WERI-Rb-1 (cell line): ENCODE measurements around the gene EXD1.

Source experiments
- DNase-seq: peaks from one replicate; pipeline ENCODE4 v3.0.0-alpha.2; 2020
- H3K27ac ChIP-seq: fragments of 250-450 bp; sonication (Bioruptor Pico); 2 replicates; pipeline ENCODE4 v1.5.1; 2020; ENCODE audit warnings: mild to moderate bottlenecking, moderate library complexity
- H3K27me3 ChIP-seq: fragments of 250-450 bp; sonication (Bioruptor Pico); 2 replicates; pipeline ENCODE4 v1.5.1; 2021; ENCODE audit warnings: mild to moderate bottlenecking, low read depth, moderate library complexity; ENCODE audit not compliant: insufficient read depth, severe bottlenecking
- H3K36me3 ChIP-seq: fragments of 250-450 bp; sonication (Bioruptor Pico); 2 replicates; pipeline ENCODE4 v1.5.1; 2020; ENCODE audit warnings: mild to moderate bottlenecking, moderate library complexity
- H3K4me3 ChIP-seq: 2 replicates; pipeline ENCODE4 v1.5.1; 2011; ENCODE audit warnings: low read depth, mild to moderate bottlenecking, control low read depth, low read length
- H3K9me3 ChIP-seq: fragments of 250-450 bp; sonication (Bioruptor Pico); 2 replicates; pipeline ENCODE4 v1.5.1; 2021; ENCODE audit warnings: mild to moderate bottlenecking, moderate library complexity; ENCODE audit not compliant: severe bottlenecking
- CTCF ChIP-seq: IDR thresholded peaks from 2 replicates; pipeline ENCODE4 v1.5.1; 2011; ENCODE audit warnings: low read depth, mild to moderate bottlenecking, control low read depth, inconsistent platforms, low read length

EXD1 gene

GRCh38 chr15:41218851-41219250 lies 11.7 kb downstream of the EXD1 start:
- Histone ChIP-seq H3K9me3 (no peaks in the 10 kb centered on the region), H3K36me3 (no peaks in the 10 kb centered on the region), H3K4me3 (no peak overlapping the region), H3K27ac (no peak overlapping the region), H3K27me3 (no peaks in the 10 kb centered on the region)
- DNase-seq, result no peak
- no peak for TF ChIP-seq CTCF

- no peaks in the 10 kb centered on the region for H3K9me3 ChIP-seq
- H3K27me3 ChIP-seq, result no peaks in the 10 kb centered on the region
- H3K36me3 ChIP-seq, result no peaks in the 10 kb centered on the region
- no peak overlapping the region for H3K4me3 ChIP-seq
- no peak overlapping the region for H3K27ac ChIP-seq
- TF ChIP-seq CTCF, result no peak
- no peak for DNase-seq
Observed at GRCh38 chr15:41215708-41216107, 14.8 kb downstream of the EXD1 start.

GRCh38 chr15:41207687-41208448 lies 22.7 kb downstream of the EXD1 start:
- Histone ChIP-seq H3K9me3 (no peaks in the 10 kb centered on the region), H3K36me3 (no peaks in the 10 kb centered on the region), H3K27me3 (no peaks in the 10 kb centered on the region), H3K4me3 (no peak overlapping the region), H3K27ac (no peak overlapping the region)
- no peak for TF ChIP-seq CTCF
- no peak for DNase-seq

- Histone ChIP-seq H3K27me3 (no peaks in the 10 kb centered on the region), H3K9me3 (no peaks in the 10 kb centered on the region), H3K4me3 (no peak overlapping the region), H3K27ac (no peak overlapping the region), H3K36me3 (no peaks in the 10 kb centered on the region)
- DNase-seq, result no peak
- no peak for TF ChIP-seq CTCF
Observed at GRCh38 chr15:41205315-41205714, 25.2 kb downstream of the EXD1 start.

- DNase-seq, result no peak
- Histone ChIP-seq H3K27me3 (no peaks in the 10 kb centered on the region), H3K4me3 (no peak overlapping the region), H3K9me3 (no peaks in the 10 kb centered on the region), H3K36me3 (no peaks in the 10 kb centered on the region), H3K27ac (no peak overlapping the region)
- no peak for TF ChIP-seq CTCF
Observed at GRCh38 chr15:41203395-41203794, 27.2 kb downstream of the EXD1 start.

- Histone ChIP-seq H3K9me3 (no peaks in the 10 kb centered on the region), H3K27me3 (no peaks in the 10 kb centered on the region), H3K36me3 (no peaks in the 10 kb centered on the region), H3K4me3 (no peak overlapping the region), H3K27ac (no peak overlapping the region)
- no peak for DNase-seq
- no peak for TF ChIP-seq CTCF
Observed at GRCh38 chr15:41199470-41199869, 31.1 kb downstream of the EXD1 start.
